Left lung (tissue), 10 donors: ENCODE measurements around the gene TOLLIP. TPM values are rescaled to one million over a fixed set of nuclear protein-coding genes. Genes with fewer than 3 reads are reported as not detected.
"Not testable (repeated sequence)": the region's sequence is repeated elsewhere in the genome, so short reads cannot be mapped to it uniquely, and the experiment has no call there.

Experiments used
- ATAC-seq: fragments of 200-7000 bp; cut with Tn5 transposase; one replicate; pipeline ENCODE4 v1.9.1; 2020; ENCODE audit warnings: moderate library complexity
- DNase-seq, 4 donors: peaks; one replicate each; pipeline ENCODE4 v3.0.0-alpha.2; 2013 to 2020
- H3K27ac ChIP-seq, 2 donors: fragments of 200-600 bp; sonication (generic) in 1 of 2; one replicate each; pipeline versions ENCODE4 v1.5.0 to v1.8.0; 2020 to 2021
- H3K27me3 ChIP-seq, 2 donors: fragments of 200-600 bp; sonication (generic) in 1 of 2; one replicate each; pipeline versions ENCODE4 v1.5.0 to v1.8.0; 2020 to 2021
- H3K36me3 ChIP-seq, 2 donors: fragments of 200-600 bp; sonication (generic) in 1 of 2; one replicate each; pipeline versions ENCODE4 v1.5.0 to v1.8.0; 2020 to 2021
- H3K4me1 ChIP-seq, 2 donors: fragments of 200-600 bp; one replicate each; pipeline ENCODE4 v1.8.0; 2021
- H3K4me3 ChIP-seq, 2 donors: fragments of 200-600 bp; sonication (generic) in 1 of 2; one replicate each; pipeline versions ENCODE4 v1.5.0 to v1.8.0; 2020 to 2021; ENCODE audit warnings: mild to moderate bottlenecking in 1 of 2
- H3K9me3 ChIP-seq, 2 donors: fragments of 200-600 bp; sonication (generic) in 1 of 2; one replicate each; pipeline versions ENCODE4 v1.5.0 to v1.8.0; 2020 to 2021
- intact Hi-C, 2 donors: fragments of 100-400 bp; cut with DNase I; formaldehyde crosslinking; loops; one replicate each; pipeline versions ENCODE4 v1.11.2 to v1.14.2; 2022
- polyA plus RNA-seq, 6 donors: library from polyadenylated mRNA; unstranded; fragments of 120-200 nt; gene quantifications; one replicate each; pipeline ENCODE4 v1.2.1, GENCODE V29; 2013; ENCODE audit not compliant: insufficient read length in 6 of 6
- total RNA-seq, 2 donors: library from RNA; stranded (reverse); fragmentation: NEBNext Ultra II Directional; extraction: Animal tissue kit (Norgen Biotek cat#: 25700); gene quantifications; one replicate each; pipeline ENCODE4 v1.2.1, GENCODE V29; 2021
- TF ChIP-seq, protein P1 (sequence below), 2 donors: fragments of 200-600 bp; sonication (generic) in 1 of 2; IDR thresholded peaks; one replicate each; pipeline versions ENCODE4 v1.5.0 to v1.8.0; 2021; ENCODE audit warnings: antibody characterized with exemption in 2 of 2
- donor health status: DM: no; HTN: yes; CAD: no.
- donor health status: DM: no; HTN: no; CAD: no.

Gene TOLLIP
- total and polyA plus RNA-seq, 8 donors: 22.4 to 63.5 (median 27.2) TPM

DNA sequence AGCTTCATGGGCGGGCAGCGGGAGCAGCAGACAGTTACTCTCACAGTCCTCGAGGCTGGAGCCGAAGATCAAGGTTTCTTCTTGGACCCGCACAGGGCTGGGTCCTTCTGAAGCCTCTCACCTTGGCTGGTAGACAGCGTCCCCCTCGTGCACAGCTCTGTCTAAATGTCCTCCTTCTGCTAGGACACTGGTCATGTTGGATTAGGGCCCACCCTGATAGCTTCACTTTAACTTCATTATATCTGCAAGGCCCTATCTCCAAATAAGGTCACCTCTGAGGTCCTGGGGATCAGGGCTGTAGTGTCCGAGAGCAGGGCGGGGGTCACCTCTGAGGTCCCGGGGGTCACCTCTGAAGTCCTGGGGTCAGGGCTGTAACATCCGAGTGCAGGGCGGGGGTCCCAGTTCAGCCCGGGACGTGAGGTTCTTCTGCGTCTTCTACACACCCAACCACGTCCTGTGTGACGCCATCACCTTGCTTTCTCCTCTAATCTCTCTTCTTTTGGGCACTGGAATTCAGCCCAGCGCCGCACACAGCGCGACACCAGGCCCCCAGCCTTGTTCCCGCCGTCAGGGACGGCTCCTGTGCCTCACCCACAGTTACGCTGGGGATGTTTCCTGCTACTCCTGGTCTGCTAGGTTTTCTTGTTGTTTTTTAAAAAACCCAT is 34.1 kb upstream of the TOLLIP start:
- Histone ChIP-seq H3K9me3 (no peaks in the 10 kb centered on the region), H3K4me1 (no peaks in the 10 kb centered on the region), H3K27me3 (peaks cover 0 to 22% of the 10 kb centered on the region in 2 donors), H3K4me3 (no peak overlapping the region), H3K27ac (no peak overlapping the region), H3K36me3 (no peaks in the 10 kb centered on the region)
- no peak for DNase-seq
- TF ChIP-seq, protein P1, sequence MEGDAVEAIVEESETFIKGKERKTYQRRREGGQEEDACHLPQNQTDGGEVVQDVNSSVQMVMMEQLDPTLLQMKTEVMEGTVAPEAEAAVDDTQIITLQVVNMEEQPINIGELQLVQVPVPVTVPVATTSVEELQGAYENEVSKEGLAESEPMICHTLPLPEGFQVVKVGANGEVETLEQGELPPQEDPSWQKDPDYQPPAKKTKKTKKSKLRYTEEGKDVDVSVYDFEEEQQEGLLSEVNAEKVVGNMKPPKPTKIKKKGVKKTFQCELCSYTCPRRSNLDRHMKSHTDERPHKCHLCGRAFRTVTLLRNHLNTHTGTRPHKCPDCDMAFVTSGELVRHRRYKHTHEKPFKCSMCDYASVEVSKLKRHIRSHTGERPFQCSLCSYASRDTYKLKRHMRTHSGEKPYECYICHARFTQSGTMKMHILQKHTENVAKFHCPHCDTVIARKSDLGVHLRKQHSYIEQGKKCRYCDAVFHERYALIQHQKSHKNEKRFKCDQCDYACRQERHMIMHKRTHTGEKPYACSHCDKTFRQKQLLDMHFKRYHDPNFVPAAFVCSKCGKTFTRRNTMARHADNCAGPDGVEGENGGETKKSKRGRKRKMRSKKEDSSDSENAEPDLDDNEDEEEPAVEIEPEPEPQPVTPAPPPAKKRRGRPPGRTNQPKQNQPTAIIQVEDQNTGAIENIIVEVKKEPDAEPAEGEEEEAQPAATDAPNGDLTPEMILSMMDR (IDR thresholded peaks at IDR 0.05): no peak
- ATAC-seq: no peak
- intact Hi-C loops: no loop called here

DNA sequence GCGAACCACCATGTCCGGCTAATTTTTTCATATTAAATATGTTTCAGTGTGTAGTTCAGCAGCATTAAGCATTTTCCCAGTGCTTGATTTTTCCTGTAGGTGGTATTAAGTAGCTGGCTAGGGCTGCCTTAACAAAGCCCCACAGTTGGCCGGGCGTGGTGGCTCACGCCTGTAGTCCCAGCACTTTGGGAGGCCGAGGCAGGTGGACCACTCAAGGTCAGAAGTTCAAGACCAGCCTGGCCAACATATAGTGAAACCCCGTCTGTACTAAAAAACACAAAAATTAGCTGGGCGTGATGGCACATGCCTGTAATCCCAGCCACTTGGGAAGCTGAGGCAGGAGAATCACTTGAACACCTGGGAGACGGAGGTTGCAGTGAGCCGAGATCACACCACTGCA is 33.5 kb upstream of the TOLLIP start:
- H3K4me3 ChIP-seq: no peak overlapping the region

DNA sequence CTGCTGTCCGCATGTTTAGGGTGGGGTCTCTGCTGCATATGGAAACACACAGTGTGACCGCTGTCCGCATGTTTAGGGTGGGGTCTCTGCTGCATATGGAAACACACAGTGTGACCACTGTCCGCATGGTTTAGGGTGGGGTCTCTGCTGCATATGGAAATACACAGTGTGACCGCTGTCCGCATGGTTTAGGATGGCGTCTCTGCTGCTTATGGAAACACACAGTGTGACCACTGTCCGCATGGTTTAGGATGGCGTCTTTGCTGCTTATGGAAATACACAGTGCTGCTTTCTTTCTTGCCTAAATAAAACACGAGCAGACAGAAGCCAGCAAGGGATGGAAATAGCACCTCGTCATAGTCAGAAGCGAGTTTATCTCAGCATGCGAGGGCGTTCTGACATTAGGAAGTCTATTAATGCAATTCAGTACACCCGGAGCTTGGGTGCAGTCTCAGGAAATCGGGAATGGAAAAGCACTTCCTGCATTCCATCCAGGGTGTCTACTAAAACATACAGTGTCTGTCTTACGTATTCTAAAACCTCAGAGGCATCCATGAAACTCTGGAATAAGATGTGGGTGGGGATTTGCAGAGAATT is 32.6 kb upstream of the TOLLIP start:
- no peak overlapping the region for H3K4me3 ChIP-seq
- peaks cover 0 to 14% of the 10 kb centered on the region in 2 donors for H3K27me3 ChIP-seq
- H3K4me1 ChIP-seq: peaks cover 0 to 6% of the 10 kb centered on the region in 2 donors
- TF ChIP-seq, protein P1 (IDR thresholded peaks at IDR 0.05): no peak
- intact Hi-C loops: no loop called here
- ATAC-seq (no peak), DNase-seq (no peak)
- no peak overlapping the region for H3K27ac ChIP-seq
- no peaks in the 10 kb centered on the region for H3K36me3 ChIP-seq
- H3K9me3 ChIP-seq: no peaks in the 10 kb centered on the region

More for the DNA sequence above, 33.5 kb upstream of the TOLLIP start:
- ATAC-seq: no peak
- DNase-seq: no peak
- Histone ChIP-seq H3K27ac (no peak overlapping the region), H3K27me3 (peaks cover 0 to 16% of the 10 kb centered on the region in 2 donors), H3K36me3 (no peaks in the 10 kb centered on the region), H3K9me3 (no peaks in the 10 kb centered on the region), H3K4me1 (no peaks in the 10 kb centered on the region)
- TF ChIP-seq, protein P1 (IDR thresholded peaks at IDR 0.05): no peak
- intact Hi-C loops: no loop called here

DNA sequence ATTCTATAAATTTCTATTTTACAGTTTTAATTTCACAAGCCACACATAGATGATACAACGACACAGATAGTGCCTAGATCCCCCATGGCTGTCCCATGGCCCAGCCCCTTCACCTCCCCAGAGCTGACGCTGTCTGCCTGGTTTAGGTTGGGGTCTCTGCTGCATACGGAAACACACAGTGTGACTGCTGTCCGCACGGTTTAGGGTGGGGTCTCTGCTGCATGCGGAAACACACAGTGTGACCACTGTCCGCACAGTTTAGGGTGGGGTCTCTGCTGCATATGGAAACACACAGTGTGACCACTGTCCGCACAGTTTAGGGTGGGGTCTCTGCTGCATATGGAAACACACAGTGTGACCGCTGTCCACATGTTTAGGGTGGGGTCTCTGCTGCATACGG is 31.8 kb upstream of the TOLLIP start:
- ATAC-seq, intact Hi-C loops, H3K9me3 ChIP-seq, H3K36me3 ChIP-seq, H3K27ac ChIP-seq, H3K4me1 ChIP-seq, H3K4me3 ChIP-seq, DNase-seq: not testable (repeated sequence)
- H3K27me3 ChIP-seq: peaks cover 0 to 14% of the 10 kb centered on the region in 2 donors

DNA sequence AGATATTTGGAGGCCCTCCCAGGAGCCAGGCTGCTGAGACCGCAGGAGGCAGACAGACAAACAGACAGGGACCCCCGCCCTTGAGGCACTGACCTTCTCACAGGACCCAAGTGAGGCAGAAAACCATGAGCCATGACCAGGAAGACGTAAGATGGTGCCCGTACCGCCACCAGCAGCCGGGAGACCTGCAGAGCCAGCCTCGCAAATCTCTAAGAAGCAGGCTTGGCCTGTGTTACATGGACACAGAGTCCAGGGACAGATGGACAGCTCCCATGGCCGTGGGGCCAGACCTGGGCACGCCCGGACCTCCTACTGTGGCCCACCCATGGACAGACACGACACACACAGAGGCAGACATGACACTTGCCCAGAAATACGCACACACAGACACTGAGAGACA is 30.7 kb upstream of the TOLLIP start:
- intact Hi-C loops: no loop called here
- no peaks in the 10 kb centered on the region for H3K36me3 ChIP-seq
- ATAC-seq (no peak), DNase-seq (no peak)
- H3K4me1 ChIP-seq: peaks cover 8 to 19% of the 10 kb centered on the region in 2 donors
- peaks cover 0 to 14% of the 10 kb centered on the region in 2 donors for H3K27me3 ChIP-seq
- TF ChIP-seq, protein P1 (IDR thresholded peaks at IDR 0.05): no peak
- H3K27ac ChIP-seq: no peak overlapping the region
- no peak overlapping the region for H3K4me3 ChIP-seq
- H3K9me3 ChIP-seq: no peaks in the 10 kb centered on the region
